Astrocyte of the hippocampus (primary cell): Measurements from ENCODE around the gene SYT7.

Experiments
- DNase-seq: peaks from one replicate; pipeline ENCODE4 v3.0.0; 2011; ENCODE audit warnings: low read depth, low spot score

Gene SYT7

DNA sequence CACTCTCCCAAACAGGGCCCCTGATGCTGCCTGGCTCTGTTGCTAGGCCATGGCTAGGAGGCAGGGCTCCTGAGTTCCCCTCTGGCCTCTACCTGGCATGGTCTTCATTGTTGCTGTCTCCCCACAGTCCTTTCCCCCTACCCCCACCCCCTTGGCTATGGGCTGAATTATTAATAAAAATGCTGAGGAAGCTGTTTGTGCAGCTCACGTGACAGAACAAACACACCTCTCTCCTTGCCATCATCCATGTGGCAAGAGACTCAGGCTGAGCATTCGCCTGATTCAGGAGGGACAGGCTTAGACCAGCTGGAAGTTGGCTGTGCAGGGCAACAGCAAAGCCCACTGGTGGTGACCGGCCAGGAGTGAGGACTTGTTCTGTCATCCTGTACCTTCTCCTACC lies 4.2 kb upstream of the SYT7 start:
- no peak for DNase-seq

DNA sequence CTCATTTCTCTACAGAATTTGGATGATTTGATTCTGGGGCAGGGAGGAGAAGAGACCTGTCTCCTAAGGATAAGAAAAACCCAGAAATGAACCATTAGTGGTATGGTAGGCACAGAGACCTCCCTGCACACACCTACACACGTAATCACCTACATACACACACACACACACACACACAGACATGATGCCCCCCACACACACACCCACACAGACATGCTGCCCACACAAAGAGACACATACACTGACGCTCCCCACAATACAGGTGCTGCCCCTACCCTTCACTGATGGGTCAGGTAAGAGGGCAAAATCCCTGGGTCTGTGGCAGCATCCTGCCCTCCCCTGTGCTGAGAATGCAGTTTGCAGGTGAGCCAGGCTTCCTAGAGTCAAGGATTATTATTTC lies 1.1 kb upstream of the SYT7 start:
- no peak for DNase-seq

DNA sequence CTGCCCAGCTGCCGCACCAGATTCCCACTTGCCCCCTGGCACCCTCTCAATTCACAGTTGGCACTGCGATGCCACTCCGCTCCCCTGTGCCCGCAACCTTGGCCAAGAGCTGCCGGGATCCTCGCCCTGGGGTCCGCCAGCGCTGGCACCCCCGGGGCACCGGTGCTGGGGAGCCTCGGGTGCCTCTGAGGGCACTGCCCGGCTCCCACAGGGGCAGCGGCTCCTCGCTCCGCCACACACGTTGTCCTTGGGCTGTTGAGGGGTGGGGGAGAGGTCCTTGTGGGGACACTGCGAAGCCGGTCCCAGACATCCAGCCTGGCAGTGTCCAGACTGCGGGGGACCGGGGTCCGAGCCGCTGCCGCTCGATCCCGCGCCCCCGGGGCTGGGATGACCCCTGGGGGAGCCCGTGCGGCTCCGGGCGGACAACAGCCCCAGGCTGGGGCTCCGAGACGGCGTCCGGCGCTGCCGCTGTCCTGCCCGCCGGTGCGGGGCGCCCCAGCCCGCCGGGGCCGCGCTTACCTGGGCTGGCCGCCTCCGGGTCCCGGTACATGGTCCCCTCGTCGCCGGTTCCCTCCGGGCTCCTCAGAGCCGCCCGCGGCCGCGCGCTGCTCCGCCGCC lies 496 bp downstream of the SYT7 start:
- DNase-seq, result no peak

DNA sequence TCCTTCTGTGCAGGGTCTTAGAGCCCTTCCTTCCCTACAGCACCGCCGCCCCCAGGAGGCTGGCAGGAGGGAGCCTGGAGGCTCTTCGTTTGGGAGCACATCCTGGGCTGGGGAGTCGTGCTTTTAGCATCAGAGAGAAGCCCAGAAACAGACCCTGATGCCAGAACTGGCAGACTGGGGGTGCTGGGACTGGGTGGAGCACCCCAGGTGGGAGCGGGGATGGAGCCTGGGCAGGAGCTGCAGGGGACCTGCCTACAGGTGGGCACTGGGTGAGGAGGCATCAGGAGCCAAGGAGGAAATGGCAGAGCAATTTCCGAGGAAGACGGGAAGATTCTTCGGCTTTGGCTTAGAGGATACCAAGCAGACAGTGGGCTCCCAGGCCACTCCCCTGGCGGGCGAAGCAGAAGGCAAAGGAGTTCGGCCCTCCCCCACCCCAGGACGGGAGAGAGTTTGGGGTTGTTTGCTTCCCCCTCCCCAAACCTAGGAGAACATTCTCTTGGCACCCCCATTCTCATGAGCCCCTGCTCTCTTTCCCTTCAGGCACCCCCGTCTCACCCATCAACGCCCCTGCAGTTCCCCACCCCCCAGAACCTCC lies 1.1 kb downstream of the SYT7 start:
- DNase-seq, result no peak

DNA sequence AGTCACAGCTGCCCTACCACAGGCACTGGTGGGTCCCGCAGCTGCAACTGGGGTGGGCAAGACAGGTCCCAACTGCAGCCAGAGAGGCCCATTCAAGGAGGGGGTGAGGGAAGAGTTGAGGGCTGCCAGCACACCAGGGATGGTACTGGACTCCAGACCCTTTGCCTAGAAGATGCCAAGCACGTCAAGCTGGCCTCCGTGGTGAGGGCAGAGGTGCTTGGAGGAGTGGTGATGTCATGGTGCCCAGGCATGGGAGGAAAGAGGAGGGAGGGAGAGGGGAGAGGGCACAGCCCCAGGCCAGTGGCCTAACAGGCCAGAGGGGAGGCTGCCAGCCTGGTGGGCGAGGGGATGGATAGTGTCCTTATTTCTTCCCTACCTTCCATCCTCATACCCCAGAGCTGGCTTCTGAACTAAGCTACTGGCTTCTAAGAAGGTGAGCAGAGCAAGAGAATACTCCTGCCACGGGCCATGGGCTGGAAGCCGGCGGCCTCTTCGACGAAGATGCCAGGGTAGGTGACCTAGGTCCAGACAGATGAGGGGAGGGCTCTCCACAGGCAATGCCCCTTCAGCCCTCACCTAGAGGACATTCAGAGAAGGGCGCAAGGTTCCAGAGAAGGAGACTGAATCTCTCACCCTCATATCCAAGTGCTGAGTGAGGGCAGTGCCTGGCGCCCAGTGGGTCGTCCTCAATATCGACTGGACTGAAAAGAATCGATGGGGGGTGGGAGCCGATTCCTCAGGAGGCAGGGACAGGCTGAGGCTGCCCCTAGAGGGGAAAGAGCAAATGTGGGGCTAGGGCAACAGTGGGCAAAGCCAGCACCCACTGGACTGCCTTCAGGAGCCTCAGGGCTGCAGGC lies 1.8 kb downstream of the SYT7 start:
- no peak for DNase-seq

DNA sequence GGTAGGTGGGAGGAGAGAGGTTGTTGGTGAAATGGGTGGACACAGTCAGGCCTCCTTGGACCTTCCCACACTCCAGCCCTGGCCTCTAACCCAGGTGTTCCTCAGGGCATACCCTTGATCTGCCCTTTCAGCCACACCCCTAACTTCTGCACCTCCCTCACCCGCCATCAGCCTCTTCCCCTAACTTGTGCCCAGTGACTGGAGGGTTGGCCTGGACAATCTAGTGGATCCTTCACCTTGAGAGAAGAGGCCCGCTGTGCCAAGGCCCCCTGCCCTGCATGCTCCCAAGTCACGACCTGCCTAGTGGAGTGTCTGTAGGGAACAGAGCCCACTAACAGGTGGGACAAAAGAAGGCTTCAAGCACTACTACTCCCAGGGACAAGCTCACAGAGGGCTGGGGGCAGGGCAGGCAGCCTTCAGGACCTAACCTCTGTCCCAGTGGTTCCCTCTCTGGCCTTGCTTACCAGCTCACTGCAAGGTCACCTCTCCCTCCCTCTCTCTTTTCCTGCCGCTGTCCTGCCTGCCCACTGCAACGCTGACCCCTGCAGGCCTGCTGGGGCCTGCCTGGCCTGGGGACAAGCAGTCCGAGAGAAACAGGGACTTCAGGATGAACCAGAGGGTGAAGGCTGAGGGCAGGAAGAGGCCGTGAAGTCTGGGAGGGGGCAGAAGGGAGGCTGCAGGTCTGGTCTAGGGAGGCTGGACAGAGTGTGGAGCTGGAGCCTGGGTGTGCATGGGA lies 3.3 kb downstream of the SYT7 start:
- no peak for DNase-seq

DNA sequence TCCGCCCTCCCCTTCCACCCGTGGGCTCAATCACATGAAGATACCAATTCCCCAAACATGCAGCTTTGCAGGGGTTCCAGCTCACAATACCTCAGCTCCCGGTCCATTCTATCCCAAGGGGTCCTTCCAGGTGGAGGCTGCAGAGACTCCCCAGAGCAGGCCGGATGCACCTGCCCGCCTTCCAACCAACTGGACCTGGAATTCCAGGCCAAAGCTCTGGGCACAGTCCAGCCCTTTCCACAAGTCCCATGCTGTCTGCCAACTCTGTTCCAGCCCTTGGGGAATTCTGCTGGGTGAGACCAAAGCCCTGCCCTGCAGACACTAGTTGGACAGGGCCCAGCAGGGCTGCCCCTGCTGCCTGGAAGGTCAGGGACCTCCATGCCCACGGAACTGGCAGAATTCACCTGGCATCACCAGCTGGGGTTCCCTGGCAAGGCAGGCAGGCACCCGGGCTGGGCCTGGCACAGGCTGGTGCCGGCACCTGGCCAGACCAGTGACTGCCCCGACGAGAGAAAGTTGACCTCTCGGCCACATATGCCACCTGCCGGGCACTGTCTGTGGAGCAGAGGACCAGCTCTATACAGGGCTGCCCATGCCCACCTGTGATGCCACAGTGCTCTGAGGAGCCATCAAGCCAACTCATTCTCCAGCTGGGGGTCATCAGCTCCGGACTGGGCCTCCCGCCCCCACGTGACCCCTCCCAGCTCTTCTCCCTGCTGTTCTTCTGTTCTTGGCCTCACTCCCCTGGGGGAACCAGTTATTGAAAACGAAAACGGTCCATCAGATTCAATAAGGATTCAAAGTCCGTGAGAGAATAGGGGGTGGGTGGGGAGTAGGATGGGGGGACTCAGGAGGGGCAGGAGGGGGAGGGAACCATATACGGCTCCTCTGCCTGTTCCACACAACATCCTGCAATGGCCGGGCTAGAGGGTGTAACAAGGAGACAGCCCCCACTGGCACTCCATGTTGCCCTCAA lies 4.7 kb downstream of the SYT7 start:
- no peak for DNase-seq

DNA sequence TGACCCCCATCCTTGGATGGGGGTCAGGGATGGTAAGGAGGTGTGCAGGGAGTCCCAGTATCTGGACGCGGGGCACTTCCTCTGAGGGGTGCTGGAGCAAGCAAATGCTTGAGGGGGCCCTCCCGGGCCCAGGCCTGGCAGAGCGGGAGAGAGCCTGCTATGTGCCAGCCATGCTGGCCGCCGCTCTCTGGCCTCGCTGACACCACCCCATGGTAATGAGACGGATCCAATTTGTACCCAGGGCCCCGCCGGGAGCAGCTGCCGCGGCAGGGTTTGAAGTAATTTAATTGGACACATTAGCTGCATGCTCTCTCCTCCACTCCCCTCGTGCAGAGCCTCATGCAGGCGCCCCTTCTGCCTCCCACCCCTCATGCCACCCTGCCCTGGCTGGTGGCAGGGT lies 6.3 kb downstream of the SYT7 start:
- no peak for DNase-seq

DNA sequence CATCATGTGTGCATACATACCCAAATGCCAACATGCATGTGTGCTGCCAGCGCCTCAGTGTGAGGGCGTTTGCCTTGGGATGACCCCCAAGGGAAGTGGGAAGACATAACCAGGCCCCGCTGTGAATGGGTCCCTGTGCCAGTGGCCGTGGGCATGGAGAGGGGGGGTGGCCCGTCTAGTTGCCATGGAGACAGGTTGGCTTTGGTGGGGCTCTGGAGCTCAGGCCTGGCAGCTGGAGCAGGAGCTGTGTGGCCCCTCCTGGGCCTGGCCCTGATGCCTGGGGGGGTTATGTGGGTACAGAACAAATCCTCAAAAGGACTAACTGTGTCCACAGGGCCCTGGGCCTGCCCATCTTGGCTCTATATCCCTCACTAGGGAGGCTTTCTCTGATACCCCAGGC lies 8.0 kb downstream of the SYT7 start:
- DNase-seq, result no peak

DNA sequence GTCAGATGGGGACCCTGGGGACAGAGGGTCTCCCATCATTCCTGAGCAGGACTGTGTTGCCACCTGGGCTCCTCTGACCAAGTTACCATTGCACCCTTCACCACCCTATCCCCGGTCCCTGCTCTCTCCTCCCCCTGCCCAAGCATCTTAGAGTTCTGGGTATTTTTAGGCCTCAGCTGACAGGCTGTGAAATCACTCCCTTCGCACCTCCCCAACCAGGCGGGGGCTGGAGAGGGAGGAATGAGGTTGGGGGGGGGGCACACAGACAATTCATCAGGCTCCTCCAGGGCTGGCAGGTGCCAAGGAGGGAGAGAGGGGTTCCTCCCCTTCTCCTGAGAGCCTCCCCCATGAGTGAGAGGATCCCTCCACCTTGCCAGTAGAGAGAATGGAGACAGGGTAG lies 9.0 kb downstream of the SYT7 start:
- no peak for DNase-seq

DNA sequence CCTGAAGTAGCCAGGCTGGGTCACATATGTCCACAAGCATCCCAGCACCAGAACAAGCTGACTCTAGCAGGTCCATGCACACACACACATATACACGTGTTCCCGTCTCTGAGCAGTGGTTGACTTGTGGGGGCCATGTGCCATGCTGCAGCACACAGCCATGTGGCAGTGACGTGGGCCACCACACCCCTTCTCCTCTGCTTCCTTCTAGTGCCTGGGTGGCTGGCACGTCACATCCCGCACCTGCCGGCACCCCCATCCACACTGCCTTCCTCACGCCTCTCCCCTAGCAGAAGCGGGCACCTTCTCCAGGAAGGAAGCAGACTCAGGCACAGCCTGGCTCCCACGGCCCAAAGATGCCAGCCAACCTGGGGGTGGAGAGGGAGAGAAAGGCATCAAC lies 9.5 kb downstream of the SYT7 start:
- DNase-seq, result no peak

DNA sequence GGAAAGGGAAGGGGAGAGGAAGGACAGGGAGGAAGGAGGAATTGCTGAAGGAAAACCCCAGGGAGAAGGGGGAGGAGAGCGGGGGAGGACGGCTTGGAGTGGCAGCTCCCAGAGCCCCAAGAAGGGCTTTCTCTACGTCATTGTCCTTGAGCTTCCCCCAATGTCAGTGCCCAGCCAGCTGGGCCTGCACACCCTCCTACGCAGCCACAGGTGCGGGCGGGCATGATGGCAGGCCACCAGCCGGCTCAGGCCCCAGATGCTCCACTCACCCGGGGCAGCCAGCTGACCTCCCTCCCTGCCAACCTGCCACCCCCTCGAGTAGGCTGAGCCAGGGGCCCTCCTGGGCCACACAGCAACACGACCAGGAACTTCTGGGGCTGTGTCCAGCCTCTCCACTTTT lies 11.2 kb downstream of the SYT7 start:
- no peak for DNase-seq

DNA sequence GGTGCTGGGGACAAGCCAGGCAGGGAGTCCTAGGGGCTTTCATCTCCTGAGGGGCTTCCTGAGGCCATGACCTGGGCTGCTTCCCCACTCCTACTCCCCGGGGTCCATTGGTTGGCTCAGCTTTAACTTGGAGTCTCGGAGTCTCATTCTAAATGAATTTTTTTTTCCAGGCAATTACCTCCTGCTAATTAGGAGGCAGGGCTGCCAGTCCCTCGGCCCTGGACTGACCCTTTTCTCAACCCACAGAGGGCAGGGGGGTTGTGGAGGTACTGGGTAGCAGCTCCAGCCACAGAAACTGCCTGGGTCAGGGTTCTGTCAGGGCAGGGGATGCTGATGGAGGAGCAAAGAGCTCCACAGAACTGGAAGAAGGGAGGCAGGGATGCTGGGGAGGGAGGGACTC lies 11.9 kb downstream of the SYT7 start:
- DNase-seq, result no peak

DNA sequence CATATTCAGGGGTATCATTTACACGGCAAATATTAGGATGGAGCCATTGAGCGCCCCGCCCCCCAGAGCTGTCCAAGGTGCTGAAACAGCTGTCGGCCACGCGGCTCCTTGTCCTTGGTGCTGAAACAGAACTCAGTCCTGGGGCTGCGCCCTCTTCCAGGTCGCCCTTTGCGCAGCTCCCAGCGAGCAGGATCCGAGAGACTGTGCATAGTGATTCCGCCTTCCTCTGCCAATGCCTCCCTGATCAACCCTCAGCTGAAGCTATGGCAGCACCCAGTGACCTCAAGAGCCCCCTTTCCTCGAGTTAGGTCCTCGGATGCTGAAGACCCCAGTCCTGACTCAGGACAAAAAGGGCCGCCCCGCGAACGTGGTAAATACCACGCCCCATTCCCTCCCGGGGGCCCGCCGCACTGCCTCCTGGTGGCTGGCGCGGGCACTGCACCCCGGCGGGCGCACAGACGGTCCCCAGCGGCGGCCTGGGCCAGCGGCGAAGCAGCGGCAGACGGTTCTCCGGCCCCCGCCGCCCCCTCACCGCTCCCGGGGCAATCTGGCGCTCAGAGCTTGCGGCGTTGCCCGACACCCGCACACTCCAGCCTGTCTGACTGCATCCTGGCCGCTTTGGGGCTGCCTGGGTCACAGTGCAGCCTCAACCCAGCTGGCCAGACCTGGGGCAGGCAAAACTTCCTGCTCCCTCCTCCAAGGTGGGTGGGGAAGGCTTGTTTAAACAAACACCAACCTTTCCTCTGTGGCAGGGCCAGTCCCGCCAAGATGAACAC lies 13.4 kb downstream of the SYT7 start:
- peak; percentile 90 for DNase-seq

DNA sequence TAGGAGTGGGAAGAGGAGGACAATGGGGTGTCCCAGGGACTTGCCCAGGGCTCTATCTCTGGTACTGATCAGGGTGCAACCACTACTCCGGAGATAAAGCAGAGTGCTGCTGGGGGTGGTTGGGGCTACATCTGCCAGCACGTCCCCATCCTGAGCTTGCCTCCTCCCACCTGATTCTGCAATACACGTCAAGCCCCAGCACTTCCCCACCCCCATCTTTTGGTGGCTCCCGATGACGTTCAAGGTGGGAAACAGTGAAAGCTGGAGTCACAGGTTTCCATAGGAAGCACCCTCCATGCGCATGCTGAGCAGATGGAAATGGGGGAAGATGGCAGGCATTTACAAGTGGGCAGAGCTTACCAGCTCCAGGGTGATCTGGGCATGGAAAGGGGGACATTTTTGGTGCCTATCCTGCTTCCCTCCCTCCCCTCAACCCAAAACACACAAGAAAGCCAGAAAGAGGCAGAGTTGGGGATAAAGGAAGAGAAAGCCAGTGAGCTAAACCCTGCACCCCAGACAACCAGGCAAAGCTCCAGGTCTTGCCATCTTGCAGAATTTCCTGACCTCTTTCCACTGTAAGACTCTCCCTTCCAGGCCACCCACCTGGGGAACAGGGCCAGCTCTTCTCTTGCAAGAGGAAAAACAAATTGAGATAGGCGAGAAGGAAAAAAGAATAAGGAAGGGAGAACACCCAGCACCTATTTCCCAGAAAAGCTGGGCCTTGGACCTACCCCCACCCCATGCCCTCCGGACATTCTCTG lies 15.8 kb downstream of the SYT7 start:
- DNase-seq, result no peak

DNA sequence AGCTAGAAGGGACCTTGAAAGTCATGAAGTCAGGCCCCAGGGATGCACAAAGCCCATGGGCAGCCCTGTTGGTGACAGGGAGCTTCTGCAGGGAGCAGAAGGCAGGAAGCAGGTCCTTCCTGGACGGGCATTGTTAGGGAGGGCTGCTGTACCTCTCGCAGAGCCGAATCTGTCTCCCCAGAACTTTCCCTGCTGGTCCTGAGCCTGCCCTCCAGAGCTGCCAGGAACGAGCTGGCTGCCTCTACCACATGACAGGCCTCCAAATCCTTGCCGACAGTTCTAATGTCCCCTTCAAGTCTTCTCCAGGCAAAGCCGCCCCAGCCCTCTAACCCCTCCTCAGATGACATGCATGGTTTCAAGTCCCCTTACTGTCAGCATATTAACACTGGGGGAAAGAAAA lies 20.1 kb downstream of the SYT7 start:
- DNase-seq, result no peak

DNA sequence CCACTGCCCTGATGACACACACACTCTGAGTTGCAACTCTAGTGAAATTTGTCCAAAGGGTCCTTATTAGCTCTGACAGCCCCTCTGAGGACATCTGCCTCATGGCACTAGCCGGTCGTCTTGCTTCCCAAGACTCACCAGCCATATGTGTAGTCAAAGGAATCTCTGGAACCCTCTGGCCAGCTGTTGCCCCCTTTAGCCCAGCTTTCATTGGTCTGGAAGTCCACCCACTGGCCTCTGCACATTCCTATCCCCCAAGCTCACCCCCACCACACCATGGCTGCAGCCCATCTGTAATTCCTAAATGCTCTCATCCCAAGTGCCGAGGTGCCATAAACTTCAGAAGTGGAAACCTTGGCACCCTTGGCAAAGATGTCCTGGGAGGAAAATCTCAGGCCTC lies 24.3 kb downstream of the SYT7 start:
- DNase-seq, result no peak

DNA sequence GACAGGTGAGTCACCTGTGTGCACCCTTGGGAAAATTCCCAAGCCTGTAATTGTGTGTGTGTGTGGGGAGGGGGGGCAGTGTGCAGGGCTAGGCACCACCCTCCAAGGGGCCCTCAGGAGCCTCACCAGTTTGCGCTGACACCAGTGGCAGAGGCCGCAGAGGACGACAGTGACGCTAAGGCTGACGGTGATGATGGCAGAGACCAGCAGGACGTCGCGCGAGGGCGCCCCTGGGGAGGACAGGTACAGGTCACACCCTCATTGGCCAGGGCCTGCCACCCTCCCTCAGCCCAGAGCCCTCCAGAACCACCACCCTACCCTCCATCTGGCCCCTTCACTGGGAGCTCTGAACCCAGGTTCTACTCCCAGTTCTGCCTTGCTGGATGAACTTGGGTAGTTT lies 24.9 kb downstream of the SYT7 start:
- no peak for DNase-seq

DNA sequence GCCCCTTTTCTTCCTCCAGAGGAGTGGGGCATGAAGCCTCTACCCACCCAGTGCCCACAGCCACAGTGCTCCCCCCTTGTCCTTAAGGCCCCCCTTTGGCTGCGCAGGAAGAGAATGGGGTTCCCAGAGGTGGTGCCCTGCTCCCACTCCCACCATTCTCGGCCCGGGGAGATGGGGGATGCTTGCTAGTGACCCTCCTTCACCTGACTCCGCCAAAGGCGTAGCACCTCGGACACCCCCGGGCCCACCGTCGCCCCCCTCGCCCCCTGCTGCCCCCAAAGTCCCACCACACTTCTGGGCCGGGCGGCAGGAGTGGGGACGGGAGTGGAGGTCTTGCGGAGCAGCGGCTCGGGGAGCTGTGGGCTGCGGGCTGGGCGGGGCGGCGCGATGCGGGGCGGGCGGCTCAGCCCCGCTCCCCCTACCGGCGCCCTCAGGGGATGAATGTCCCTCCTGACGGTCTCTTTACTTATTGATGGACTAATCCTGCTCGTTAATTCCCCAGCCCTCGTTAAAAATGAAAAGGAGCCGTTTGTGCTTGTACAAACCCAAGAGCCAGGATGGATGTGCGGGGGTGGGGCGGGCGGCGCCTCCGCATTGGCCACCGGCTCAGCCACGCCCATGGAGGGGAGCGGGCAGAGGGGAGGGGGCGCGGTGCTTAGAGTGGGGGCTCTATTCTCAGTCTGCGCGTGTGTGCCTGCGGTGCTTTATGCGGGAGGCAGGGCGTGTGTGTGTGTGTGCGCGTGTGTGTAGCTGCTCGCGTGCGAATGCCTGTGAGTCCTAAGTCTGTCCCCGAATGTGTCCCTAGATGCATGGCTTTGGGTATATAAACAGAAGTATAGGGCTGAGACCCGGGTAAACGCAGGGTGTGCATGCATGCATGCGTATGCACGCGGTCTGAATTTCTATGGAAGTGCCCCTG lies 25.6 kb downstream of the SYT7 start:
- no peak for DNase-seq
